Measurements from ENCODE around the gene B9D2. TPM values are rescaled to one million over a fixed set of nuclear protein-coding genes. Genes with fewer than 3 reads are reported as not detected.
A peak's percentile ranks its signal among the peaks of the same experiment; 100 is the strongest.

The B9D2 gene, protein sequence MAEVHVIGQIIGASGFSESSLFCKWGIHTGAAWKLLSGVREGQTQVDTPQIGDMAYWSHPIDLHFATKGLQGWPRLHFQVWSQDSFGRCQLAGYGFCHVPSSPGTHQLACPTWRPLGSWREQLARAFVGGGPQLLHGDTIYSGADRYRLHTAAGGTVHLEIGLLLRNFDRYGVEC
- 2.7 and 3.0 TPM in 2 replicates for total RNA-seq (2014; rRNA removed; shearing (Covaris generic))
- 4.9 and 7.4 TPM in 2 replicates for polyA plus RNA-seq (2016; fragmentation: Nextera tagmentation; extraction: Ambion mirVana)
- long read RNA-seq, result 0 reads

DNA sequence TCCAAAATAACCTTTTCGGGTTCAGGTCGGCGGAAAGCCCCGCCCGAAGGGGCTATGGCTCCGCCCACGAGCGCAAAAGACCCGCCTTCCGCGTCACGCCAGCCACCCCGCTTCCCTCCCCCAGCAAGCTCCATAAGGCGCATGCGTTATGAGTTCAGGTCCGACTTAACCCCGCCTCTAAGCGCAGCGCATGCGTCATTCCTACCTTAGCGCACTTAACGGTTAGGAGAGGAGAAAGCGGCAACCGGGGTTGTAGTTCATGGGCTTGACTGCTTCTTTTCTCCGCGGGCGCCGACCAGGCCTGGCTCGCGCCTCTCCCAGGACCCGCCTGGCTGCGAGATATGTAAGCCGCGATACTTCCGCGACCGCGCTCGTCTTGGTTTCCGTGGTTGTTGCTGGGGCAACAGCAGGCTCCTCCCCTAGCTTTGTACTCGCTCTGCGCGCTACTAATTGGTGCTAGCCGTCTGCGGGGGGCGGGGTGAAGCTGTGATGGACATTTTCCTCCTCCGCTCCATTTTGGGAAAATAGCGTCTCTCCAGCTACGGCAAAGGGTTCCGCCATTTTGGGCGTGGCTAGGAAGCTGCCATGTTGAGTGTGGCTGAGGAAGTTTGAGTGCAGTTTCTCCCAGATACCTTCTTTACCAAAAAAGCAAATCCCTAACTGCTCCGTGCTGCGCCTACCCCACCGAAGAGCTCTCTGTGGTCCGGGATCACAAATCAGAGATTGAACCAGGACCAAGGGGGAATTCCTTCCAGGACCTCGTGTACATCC, at the start of gene B9D2:
TSS of gene B9D2 (minus strand) at position 397 of the 771 bp plus-strand sequence. CDS start 630 bp downstream, outside the sequence.
- H3K36me3 ChIP-seq (ENCODE audit: insufficient read depth), result no peaks in the 10 kb centered on the region
- H3K79me2 ChIP-seq (replicated peaks; ENCODE audit: insufficient read depth), result peaks cover 6% of the 10 kb centered on the region; the same call in 1 of the 2 replicates
- Mint-ChIP-seq H3K36me3 (ENCODE audit: low read depth) (no peaks in the 10 kb centered on the region), H3K4me3 (peak within 1 kb of the TSS; percentile 87), H3K9me3 (no peaks in the 10 kb centered on the region), H3K27ac (peak within 1 kb of the TSS; percentile 98), H3K4me1 (peaks cover 3% of the 10 kb centered on the region; the same call in 1 of the 3 replicates), H3K27me3 (ENCODE audit: insufficient read depth, low read depth, poor library complexity) (peaks cover 8% of the 10 kb centered on the region)
- ATAC-seq, result peak; percentile 96
- H3K27me3 ChIP-seq (ENCODE audit: insufficient read depth), result no peaks in the 10 kb centered on the region
- no peaks in the 10 kb centered on the region for H4K20me1 ChIP-seq (replicated peaks; ENCODE audit: insufficient read depth)
- H3K4me3 ChIP-seq, result peak within 1 kb of the TSS; percentile 60
- H3K9me2 ChIP-seq (ENCODE audit: insufficient read depth), result 0 out of 2 replicates have a peak, but pooled peaks cover 4% of the 10 kb centered on the region
- 0 out of 2 replicates have a peak, but pooled peaks cover 4% of the 10 kb centered on the region for H3F3A ChIP-seq (replicated peaks; ENCODE audit: low read depth)
- DNase-seq (ENCODE audit: low spot score), result peak; percentile 100
- peak within 1 kb of the TSS; percentile 76 for H3K4me2 ChIP-seq
- H3K27ac ChIP-seq (ENCODE audit: low read depth), result peak within 1 kb of the TSS; percentile 89
- H3K4me1 ChIP-seq (ENCODE audit: insufficient read depth), result no peaks in the 10 kb centered on the region
- no peak within 1 kb of the TSS for H2AFZ ChIP-seq
- TF ChIP-seq, protein P1, sequence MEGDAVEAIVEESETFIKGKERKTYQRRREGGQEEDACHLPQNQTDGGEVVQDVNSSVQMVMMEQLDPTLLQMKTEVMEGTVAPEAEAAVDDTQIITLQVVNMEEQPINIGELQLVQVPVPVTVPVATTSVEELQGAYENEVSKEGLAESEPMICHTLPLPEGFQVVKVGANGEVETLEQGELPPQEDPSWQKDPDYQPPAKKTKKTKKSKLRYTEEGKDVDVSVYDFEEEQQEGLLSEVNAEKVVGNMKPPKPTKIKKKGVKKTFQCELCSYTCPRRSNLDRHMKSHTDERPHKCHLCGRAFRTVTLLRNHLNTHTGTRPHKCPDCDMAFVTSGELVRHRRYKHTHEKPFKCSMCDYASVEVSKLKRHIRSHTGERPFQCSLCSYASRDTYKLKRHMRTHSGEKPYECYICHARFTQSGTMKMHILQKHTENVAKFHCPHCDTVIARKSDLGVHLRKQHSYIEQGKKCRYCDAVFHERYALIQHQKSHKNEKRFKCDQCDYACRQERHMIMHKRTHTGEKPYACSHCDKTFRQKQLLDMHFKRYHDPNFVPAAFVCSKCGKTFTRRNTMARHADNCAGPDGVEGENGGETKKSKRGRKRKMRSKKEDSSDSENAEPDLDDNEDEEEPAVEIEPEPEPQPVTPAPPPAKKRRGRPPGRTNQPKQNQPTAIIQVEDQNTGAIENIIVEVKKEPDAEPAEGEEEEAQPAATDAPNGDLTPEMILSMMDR (conservative IDR thresholded peaks at IDR 0.05; ENCODE audit: low read depth in 2 of 2), result no peak
- TF ChIP-seq POLR2AphosphoS5 (IDR thresholded peaks at IDR 0.05; ENCODE audit: low read depth) (peak; percentile 74), EZH2 (IDR thresholded peaks at IDR 0.05; ENCODE audit: low read depth, unreplicated experiment) (no peak), CREB1 (CRISPR knock-in tag; IDR thresholded peaks at IDR 0.05; ENCODE audit: low read depth) (peak; percentile 82), JUNB (IDR thresholded peaks at IDR 0.05; ENCODE audit: unreplicated experiment) (no peak), ZNF114 (CRISPR knock-in tag; IDR thresholded peaks at IDR 0.05) (no peak)

DNA sequence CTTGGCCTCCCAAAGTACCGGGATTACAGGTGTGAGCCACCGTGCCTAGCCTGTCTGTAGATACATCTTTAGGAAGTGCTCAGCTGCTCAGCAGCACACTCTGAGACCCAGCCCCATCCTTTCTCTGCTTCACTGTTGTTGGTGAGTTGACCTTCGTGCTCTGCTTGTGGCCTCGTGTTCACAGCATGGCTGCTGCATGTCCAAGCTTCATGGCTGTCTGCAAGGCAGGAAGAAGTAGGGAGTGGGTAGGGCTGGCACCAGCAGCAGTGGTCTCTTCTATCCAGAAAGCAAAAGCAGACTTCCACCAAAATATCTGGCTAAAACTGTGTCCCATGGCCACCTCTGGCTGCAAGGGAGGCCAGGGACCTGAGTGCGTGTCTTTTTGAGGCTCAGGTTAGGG, 49.0 kb upstream of the B9D2 start:
- ATAC-seq, result no peak
- Mint-ChIP-seq H3K4me3 (no peak overlapping the region), H3K4me1 (no peaks in the 10 kb centered on the region; the same call in 2 of the 3 replicates), H3K36me3 (ENCODE audit: low read depth) (peaks cover 11% of the 10 kb centered on the region; the same call in 2 of the 3 replicates), H3K9me3 (no peaks in the 10 kb centered on the region), H3K27me3 (ENCODE audit: insufficient read depth, low read depth, poor library complexity) (peaks cover 10% of the 10 kb centered on the region), H3K27ac (no peak overlapping the region)
- no peaks in the 10 kb centered on the region for H3K9me2 ChIP-seq (ENCODE audit: insufficient read depth)
- H2AFZ ChIP-seq, result no peak overlapping the region
- no peaks in the 10 kb centered on the region for H3K36me3 ChIP-seq (ENCODE audit: insufficient read depth)
- no peaks in the 10 kb centered on the region for H4K20me1 ChIP-seq (replicated peaks; ENCODE audit: insufficient read depth)
- TF ChIP-seq NANOG (IDR thresholded peaks at IDR 0.05; ENCODE audit: borderline replicate concordance), result no peak
- TF ChIP-seq POLR2AphosphoS5 (IDR thresholded peaks at IDR 0.05; ENCODE audit: low read depth), result no peak
- TF ChIP-seq, protein P2, sequence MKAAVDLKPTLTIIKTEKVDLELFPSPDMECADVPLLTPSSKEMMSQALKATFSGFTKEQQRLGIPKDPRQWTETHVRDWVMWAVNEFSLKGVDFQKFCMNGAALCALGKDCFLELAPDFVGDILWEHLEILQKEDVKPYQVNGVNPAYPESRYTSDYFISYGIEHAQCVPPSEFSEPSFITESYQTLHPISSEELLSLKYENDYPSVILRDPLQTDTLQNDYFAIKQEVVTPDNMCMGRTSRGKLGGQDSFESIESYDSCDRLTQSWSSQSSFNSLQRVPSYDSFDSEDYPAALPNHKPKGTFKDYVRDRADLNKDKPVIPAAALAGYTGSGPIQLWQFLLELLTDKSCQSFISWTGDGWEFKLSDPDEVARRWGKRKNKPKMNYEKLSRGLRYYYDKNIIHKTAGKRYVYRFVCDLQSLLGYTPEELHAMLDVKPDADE (IDR thresholded peaks at IDR 0.05), result no peak
- no peak overlapping the region for H3K27ac ChIP-seq (ENCODE audit: low read depth)
- no peaks in the 10 kb centered on the region for H3K27me3 ChIP-seq (ENCODE audit: insufficient read depth)
- H3K79me2 ChIP-seq (replicated peaks; ENCODE audit: insufficient read depth), result no peaks in the 10 kb centered on the region
- H3F3A ChIP-seq (replicated peaks; ENCODE audit: low read depth), result no peaks in the 10 kb centered on the region
- no peak for DNase-seq (ENCODE audit: low spot score)
- H3K4me3 ChIP-seq, result no peak overlapping the region
- no peaks in the 10 kb centered on the region for H3K4me1 ChIP-seq (ENCODE audit: insufficient read depth)
- H3K4me2 ChIP-seq, result no peak overlapping the region
